ENCODE results near the gene USP6NL.

GRCh38 chr10:11473128-11473760, 138.2 kb downstream of the USP6NL start:
- no peak for TF ChIP-seq UBTF (CRISPR knock-in tag; IDR thresholded peaks at IDR 0.05)
- TF ChIP-seq SKIL (CRISPR knock-in tag; IDR thresholded peaks at IDR 0.05; ENCODE audit: borderline replicate concordance), result no peak
- TF ChIP-seq NFATC3 (CRISPR knock-in tag; IDR thresholded peaks at IDR 0.05), result no peak
- no peak for TF ChIP-seq MAX (IDR thresholded peaks at IDR 0.05)
- TF ChIP-seq ZBTB44 (CRISPR knock-in tag; IDR thresholded peaks at IDR 0.05), result no peak
- no peak for TF ChIP-seq ZHX1 (CRISPR knock-in tag; IDR thresholded peaks at IDR 0.05; ENCODE audit: low read depth)
- no peak for TF ChIP-seq PTBP1 (IDR thresholded peaks at IDR 0.05; ENCODE audit: low read depth, low read length, poor library complexity, severe bottlenecking)

All from HepG2 (cell line).